MM.1S (cell line): ENCODE results near the gene ZNF827.

Experiments
- CTCF ChIP-seq: fragments of 300-600 bp; sonication (generic); IDR thresholded peaks from 2 replicates; pipeline ENCODE4 v1.5.1; 2016; ENCODE audit warnings: antibody characterized with exemption, low read length, mixed read lengths
- EZH2 ChIP-seq: fragments of 300-600 bp; sonication (generic); optimal IDR thresholded peaks from 2 replicates; pipeline ENCODE3; 2017; ENCODE audit warnings: low read depth, mild to moderate bottlenecking, antibody characterized with exemption, low read length, mixed read lengths

DNA sequence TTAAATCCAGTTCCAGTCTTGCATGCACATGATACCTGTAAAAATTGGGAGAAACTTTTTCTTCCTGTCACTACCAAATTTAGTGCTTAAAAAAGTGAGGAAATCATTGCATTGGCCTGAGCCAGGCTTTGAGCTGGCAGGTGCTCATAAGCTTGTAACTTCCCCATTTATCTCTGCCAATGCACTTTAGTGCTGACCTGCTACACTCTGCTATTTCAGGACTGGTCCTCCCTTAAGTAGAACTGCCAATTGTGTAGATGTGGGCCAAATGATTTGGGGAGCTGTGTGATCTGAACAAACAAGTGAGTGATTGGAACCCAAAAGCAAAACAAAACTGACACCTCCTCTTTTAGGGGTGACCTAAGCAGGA is 51.8 kb downstream of the ZNF827 start:
- no peak for TF ChIP-seq CTCF
- TF ChIP-seq EZH2: no peak
